A673 (cell line): ENCODE results near the gene IQSEC2. TPM values are rescaled to one million over a fixed set of nuclear protein-coding genes. Genes with fewer than 3 reads are reported as not detected.

Experiments used
- BruUV-seq: library from RNA; stranded (reverse); fragments of 400-500 nt; replicated peaks from 2 replicates; lab custom pipeline; 2021; lab: Mats Ljungman, UMichigan
- CTCF ChIA-PET: fragments of 300-600 bp; sonication (Branson Sonifier 250); formaldehyde crosslinking; loops from one replicate; lab custom pipeline; 2022; ENCODE audit warnings: antibody characterized with exemption; lab: Charles Lee
- POLR2A ChIA-PET: fragments of 300-600 bp; sonication (Branson Sonifier 250); formaldehyde crosslinking; loops from one replicate; lab custom pipeline; 2022; ENCODE audit warnings: antibody characterized with exemption; ENCODE audit not compliant: low non-redundant PET; lab: Charles Lee
- DNase-seq: peaks from one replicate; pipeline ENCODE4 v3.0.0-alpha.2; 2015; ENCODE audit warnings: low spot score
- H3K27ac ChIP-seq: fragments of 200-600 bp; sonication (generic); 2 replicates; pipeline ENCODE4 v1.5.1; 2016; ENCODE audit warnings: mixed run types, low read depth, mild to moderate bottlenecking, mixed read lengths, antibody characterized with exemption, low read length; ENCODE audit not compliant: poor library complexity, severe bottlenecking
- H3K27me3 ChIP-seq: fragments of 200-600 bp; sonication (generic); replicated peaks from 2 replicates; pipeline ENCODE4 v1.6.1; 2017; ENCODE audit warnings: mixed run types, low read depth, mild to moderate bottlenecking, mixed read lengths, antibody characterized with exemption, low read length; ENCODE audit not compliant: insufficient read depth, poor library complexity
- H3K36me3 ChIP-seq: fragments of 200-600 bp; sonication (generic); 2 replicates; pipeline ENCODE4 v1.6.1; 2016; ENCODE audit warnings: mixed run types, mild to moderate bottlenecking, mixed read lengths, antibody characterized with exemption, low read length; ENCODE audit not compliant: insufficient read depth, poor library complexity, severe bottlenecking
- H3K4me1 ChIP-seq: fragments of 200-600 bp; sonication (generic); 2 replicates; pipeline ENCODE4 v1.6.1; 2017; ENCODE audit warnings: mixed run types, mild to moderate bottlenecking, mixed read lengths, antibody characterized with exemption, low read length; ENCODE audit not compliant: insufficient read depth, poor library complexity, severe bottlenecking
- H3K4me3 ChIP-seq: fragments of 200-600 bp; sonication (generic); 2 replicates; pipeline ENCODE4 v1.5.1; 2016; ENCODE audit warnings: low read depth, mixed run types, mild to moderate bottlenecking, mixed read lengths, low read length; ENCODE audit not compliant: poor library complexity, severe bottlenecking
- H3K9me3 ChIP-seq: fragments of 200-600 bp; sonication (generic); 2 replicates; pipeline ENCODE4 v1.6.1; 2016; ENCODE audit warnings: mixed run types, low read depth, mild to moderate bottlenecking, mixed read lengths, antibody characterized with exemption, low read length; ENCODE audit not compliant: poor library complexity, severe bottlenecking
- CTCF ChIP-seq: fragments of 300-800, 200-600 bp; sonication (generic); conservative IDR thresholded peaks from 2 replicates; pipeline ENCODE4 v1.5.1; 2017; ENCODE audit warnings: low read depth, mild to moderate bottlenecking, antibody characterized with exemption, low read length, moderate library complexity, mixed read lengths
- EZH2 ChIP-seq: fragments of 200-600 bp; sonication (generic); IDR thresholded peaks from 2 replicates; pipeline ENCODE4 v1.6.1; 2017; ENCODE audit warnings: borderline replicate concordance, low read depth, mild to moderate bottlenecking, mixed read lengths, antibody characterized with exemption, low read length; ENCODE audit not compliant: poor library complexity, severe bottlenecking
- intact Hi-C: fragments of 100-400 bp; cut with micrococcal nuclease; formaldehyde crosslinking; loops from one replicate; pipeline ENCODE4 v1.10.0; 2022; ENCODE audit not compliant: unreplicated experiment
- total RNA-seq: library from RNA; stranded (reverse); gene quantifications from 2 replicates; pipeline ENCODE4 v1.2.3, GENCODE V29; 2021

The IQSEC2 gene
- total RNA-seq, 1 experiment from 2014 or later: 8.1 TPM

- no peak for DNase-seq
- intact Hi-C loops: no loop called here
- no peaks in the 10 kb centered on the region for H3K27me3 ChIP-seq
- ChIA-PET CTCF (no interaction called here), POLR2A (interaction anchor here (0.6 kb wide), 1 partner anchor 170 kb away, joined by 6 read pairs; no protein-coding TSS in a partner anchor)
- no peak overlapping the region for H3K27ac ChIP-seq
- H3K4me3 ChIP-seq: no peak overlapping the region
- no peaks in the 10 kb centered on the region for H3K4me1 ChIP-seq
- no peaks in the 10 kb centered on the region for H3K9me3 ChIP-seq
- TF ChIP-seq EZH2: no peak
- TF ChIP-seq CTCF: no peak
- no TSS peak for BruUV-seq
- H3K36me3 ChIP-seq: no peaks in the 10 kb centered on the region
These were observed 35.2 kb downstream of the IQSEC2 start for GRCh38 chrX:53246231-53246630.

GRCh38 chrX:53244610-53245009 lies 36.8 kb downstream of the IQSEC2 start:
- TF ChIP-seq EZH2: no peak
- TF ChIP-seq CTCF: peak; percentile 54
- intact Hi-C loops: no loop called here
- Histone ChIP-seq H3K36me3 (no peaks in the 10 kb centered on the region), H3K4me3 (no peak overlapping the region), H3K4me1 (no peaks in the 10 kb centered on the region), H3K9me3 (no peaks in the 10 kb centered on the region), H3K27me3 (no peaks in the 10 kb centered on the region), H3K27ac (no peak overlapping the region)
- ChIA-PET POLR2A (no interaction called here), CTCF (interaction anchor here (0.6 kb wide), 1 partner anchor 245 kb away, joined by 3 read pairs; no protein-coding TSS in a partner anchor)
- no peak for DNase-seq
- no TSS peak for BruUV-seq

GRCh38 chrX:53242310-53242709 lies 39.1 kb downstream of the IQSEC2 start:
- ChIA-PET CTCF (no interaction called here), POLR2A (no interaction called here)

More at GRCh38 chrX:53242310-53242709, 39.1 kb downstream of the IQSEC2 start:
- no peak for DNase-seq
- Histone ChIP-seq H3K4me3 (no peak overlapping the region), H3K27me3 (no peaks in the 10 kb centered on the region), H3K9me3 (no peaks in the 10 kb centered on the region), H3K36me3 (no peaks in the 10 kb centered on the region), H3K27ac (no peak overlapping the region), H3K4me1 (no peaks in the 10 kb centered on the region)
- no TSS peak for BruUV-seq
- TF ChIP-seq CTCF (no peak), EZH2 (no peak)
- intact Hi-C loops: no loop called here
